Activated T-cell treated with anti-CD3 and anti-CD28 coated beads, Interleukin-2, amount 50 U/mL, for 24 hours (primary cell): Measurements from ENCODE around the gene SUFU.
A peak's percentile ranks its signal among the peaks of the same experiment; 100 is the strongest.
"Not testable (repeated sequence)": the region's sequence is repeated elsewhere in the genome, so short reads cannot be mapped to it uniquely, and the experiment has no call there.

Experiments
- DNase-seq: peaks from one replicate; pipeline ENCODE4 v3.0.0-alpha.2; 2020
- H3K27ac Mint-ChIP-seq: 2 replicates; pipeline ENCODE4 v1.8.0; 2020; ENCODE audit warnings: mild to moderate bottlenecking, mixed read lengths
- H3K27me3 Mint-ChIP-seq: 2 replicates; pipeline ENCODE4 v1.8.0; 2020; ENCODE audit warnings: mixed read lengths
- H3K36me3 Mint-ChIP-seq: 2 replicates; pipeline ENCODE4 v1.8.0; 2020; ENCODE audit warnings: low read depth, mixed read lengths
- H3K4me1 Mint-ChIP-seq: 2 replicates; pipeline ENCODE4 v1.8.0; 2020; ENCODE audit warnings: low read depth, mixed read lengths
- H3K4me3 Mint-ChIP-seq: 2 replicates; pipeline ENCODE4 v1.8.0; 2020; ENCODE audit warnings: mild to moderate bottlenecking, moderate library complexity, mixed read lengths
- H3K9me3 Mint-ChIP-seq: 2 replicates; pipeline ENCODE4 v1.8.0; 2020; ENCODE audit warnings: mixed read lengths

SUFU gene

DNA sequence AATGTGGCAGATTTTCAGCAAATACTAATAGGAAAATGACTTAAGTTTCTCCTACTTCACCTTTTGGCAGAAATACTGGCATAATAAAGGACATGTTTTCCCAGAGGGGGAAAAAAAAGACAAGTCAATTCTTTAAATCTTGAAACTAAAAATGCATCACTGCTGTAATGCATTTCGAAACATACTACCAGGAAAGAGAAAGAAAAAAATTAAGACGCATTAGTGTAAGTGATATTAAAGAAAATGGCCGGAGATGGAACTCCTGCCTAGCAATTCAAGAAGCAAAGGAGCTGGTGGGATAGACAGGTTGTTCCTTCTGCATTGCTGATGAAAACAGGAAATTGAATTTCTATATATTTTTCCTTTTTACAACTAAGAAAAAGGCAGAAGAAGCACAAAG is 4.4 kb upstream of the SUFU start:
- Mint-ChIP-seq H3K4me3 (no peak overlapping the region), H3K9me3 (no peaks in the 10 kb centered on the region), H3K27ac (no peak overlapping the region), H3K36me3 (peaks cover 25% of the 10 kb centered on the region), H3K4me1 (peaks cover 29% of the 10 kb centered on the region), H3K27me3 (no peaks in the 10 kb centered on the region)
- DNase-seq, result no peak

GRCh38 chr10:102500686-102501085 is 3.1 kb upstream of the SUFU start:
- H3K4me1 Mint-ChIP-seq, result peaks cover 38% of the 10 kb centered on the region

DNA sequence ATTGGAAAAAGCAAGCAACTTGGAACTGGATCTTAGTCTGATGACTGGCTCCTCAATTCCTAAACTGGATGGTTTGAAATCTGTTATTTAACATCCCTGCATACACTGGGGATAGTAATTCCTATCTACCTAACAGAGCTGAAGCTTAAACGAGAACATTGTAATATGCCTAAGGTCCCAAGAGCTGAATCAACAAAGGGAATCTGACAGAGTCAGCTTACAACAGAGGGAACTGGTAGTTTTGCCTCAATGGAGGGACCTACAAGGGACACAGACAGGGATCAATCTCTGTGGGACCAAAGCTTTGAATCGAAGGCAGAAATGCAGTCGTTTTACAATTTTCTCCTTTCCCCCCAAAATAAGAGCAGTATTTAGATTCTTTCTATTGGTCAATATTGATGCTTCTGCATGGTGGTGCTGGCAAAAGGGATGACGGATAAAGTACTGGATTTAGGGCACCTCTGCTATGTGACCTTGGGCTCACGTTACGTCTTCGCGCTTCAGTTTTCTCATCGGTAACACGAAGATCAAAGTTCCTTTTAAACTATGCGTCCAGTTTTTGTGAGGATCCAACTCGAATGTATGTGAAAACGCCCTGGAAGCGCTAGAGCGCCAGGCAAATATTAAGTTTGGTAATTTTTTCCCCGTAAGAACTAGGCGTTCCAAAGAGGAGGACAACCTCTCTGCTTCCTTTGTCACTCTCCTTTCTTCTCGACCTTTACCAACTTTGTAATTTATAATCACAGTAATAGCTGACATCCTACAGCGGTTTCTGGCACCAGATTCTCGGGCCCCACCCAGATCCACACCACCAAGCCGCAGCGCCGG is 2.4 kb upstream of the SUFU start:
- Mint-ChIP-seq H3K4me3 (no peak overlapping the region), H3K27me3 (no peaks in the 10 kb centered on the region), H3K27ac (no peak overlapping the region), H3K9me3 (no peaks in the 10 kb centered on the region), H3K4me1 (peaks cover 37% of the 10 kb centered on the region), H3K36me3 (peaks cover 27% of the 10 kb centered on the region)
- DNase-seq, result no peak

More at GRCh38 chr10:102500686-102501085, 3.1 kb upstream of the SUFU start:
- H3K36me3 Mint-ChIP-seq, result peaks cover 26% of the 10 kb centered on the region
- not testable (repeated sequence) for H3K27ac Mint-ChIP-seq, DNase-seq, H3K4me3 Mint-ChIP-seq, H3K9me3 Mint-ChIP-seq, H3K27me3 Mint-ChIP-seq

- no peaks in the 10 kb centered on the region for H3K27me3 Mint-ChIP-seq
- peaks cover 37% of the 10 kb centered on the region for H3K4me1 Mint-ChIP-seq
- peaks cover 31% of the 10 kb centered on the region for H3K36me3 Mint-ChIP-seq
- peak; percentile 98 for DNase-seq
- no peak overlapping the region for H3K27ac Mint-ChIP-seq
- no peaks in the 10 kb centered on the region for H3K9me3 Mint-ChIP-seq
- no peak overlapping the region for H3K4me3 Mint-ChIP-seq
These were observed 1.8 kb upstream of the SUFU start for GRCh38 chr10:102502029-102502336.

DNA sequence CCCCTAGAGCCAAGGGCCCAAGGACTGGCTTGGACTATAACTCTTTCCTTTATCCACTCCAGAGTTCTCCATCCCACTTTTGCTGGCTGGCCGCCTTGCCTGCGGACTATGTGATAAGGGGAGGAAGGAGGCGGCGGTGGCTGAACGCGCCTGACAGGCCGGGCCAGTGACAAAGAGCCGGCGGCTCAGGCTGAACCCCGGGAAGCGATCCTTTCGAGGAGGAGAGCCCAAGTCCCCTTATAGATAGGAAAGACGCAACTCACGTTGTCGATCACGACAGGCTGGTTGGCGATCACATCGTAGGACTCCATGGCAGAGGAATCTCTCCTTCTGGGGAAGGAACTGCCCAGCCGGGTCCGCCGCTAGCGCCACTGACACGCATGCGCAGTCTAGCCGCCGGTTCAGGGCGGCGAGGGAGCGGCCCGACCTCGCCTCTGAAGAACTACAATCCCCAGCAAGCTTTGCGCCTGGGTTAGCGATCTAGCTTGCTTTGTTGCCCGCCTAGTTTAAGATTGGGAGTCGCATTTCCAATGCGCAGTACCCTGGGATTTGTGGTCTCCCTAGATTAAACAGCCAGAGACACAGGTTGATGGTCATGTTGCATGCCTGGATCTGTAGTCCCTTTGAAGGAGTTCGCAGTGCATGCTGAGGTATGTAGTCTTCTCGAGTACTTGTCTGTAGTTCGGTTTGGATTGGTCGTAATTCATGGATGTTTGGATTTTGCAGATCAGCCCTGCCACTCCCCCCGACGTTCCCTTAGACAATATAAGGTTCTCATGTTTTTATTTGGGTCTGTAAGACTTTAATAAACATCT is 1.2 kb upstream of the SUFU start, which contains the start of gene ACTR1A:
Gene ACTR1A, minus strand, starts transcription at position 376 of the 815 bp plus-strand sequence. Its CDS starts 65 bp downstream, at position 311.
- Mint-ChIP-seq H3K9me3 (no peaks in the 10 kb centered on the region), H3K36me3 (peaks cover 32% of the 10 kb centered on the region), H3K27me3 (no peaks in the 10 kb centered on the region), H3K4me3 (no peak within 1 kb of the TSS), H3K27ac (no peak within 1 kb of the TSS), H3K4me1 (peaks cover 38% of the 10 kb centered on the region)
- peak; percentile 96 for DNase-seq

DNA sequence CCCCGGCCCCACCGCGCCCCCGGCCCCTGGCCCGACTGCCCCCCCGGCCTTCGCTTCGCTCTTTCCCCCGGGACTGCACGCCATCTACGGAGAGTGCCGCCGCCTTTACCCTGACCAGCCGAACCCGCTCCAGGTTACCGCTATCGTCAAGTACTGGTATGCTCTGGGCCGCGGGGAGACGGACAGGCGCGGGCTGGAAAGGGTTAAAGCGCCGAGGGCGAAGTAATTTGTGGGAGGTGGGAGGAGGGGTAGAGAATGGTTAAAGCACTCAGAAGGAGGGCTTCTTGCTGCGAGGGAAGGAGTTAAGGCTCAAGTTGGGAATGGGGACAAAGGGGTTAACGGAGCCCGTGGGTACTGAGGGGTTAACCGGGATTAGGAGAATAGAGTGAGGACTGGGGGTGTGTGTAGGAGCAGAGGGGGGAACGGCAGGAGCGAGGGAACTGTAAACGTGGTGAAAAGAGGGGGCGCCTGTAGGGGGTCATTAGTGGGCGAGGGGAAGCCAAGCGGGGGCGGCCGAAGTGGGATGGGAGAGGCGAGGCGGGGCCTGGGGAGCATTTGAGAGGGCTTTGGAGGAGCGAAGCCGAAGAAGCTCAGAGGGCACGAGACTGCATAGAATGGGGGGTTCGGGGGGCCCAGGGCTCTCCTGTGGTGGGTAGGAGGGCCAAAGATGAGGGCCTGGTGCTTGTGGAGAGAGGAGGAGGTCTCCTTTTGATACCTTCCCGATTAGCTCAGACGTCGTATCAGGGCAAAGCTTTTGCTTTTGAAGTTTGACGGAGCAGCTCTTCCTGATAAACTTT is 605 bp downstream of the SUFU start:
- H3K9me3 Mint-ChIP-seq, result no peaks in the 10 kb centered on the region
- H3K27ac Mint-ChIP-seq, result peak overlapping the region; percentile 89
- no peaks in the 10 kb centered on the region for H3K27me3 Mint-ChIP-seq
- peak; percentile 45 for DNase-seq
- H3K36me3 Mint-ChIP-seq, result peaks cover 29% of the 10 kb centered on the region
- peak overlapping the region; percentile 90 for H3K4me3 Mint-ChIP-seq
- H3K4me1 Mint-ChIP-seq, result peaks cover 31% of the 10 kb centered on the region

GRCh38 chr10:102504976-102505300 is 1.2 kb downstream of the SUFU start:
- no peak for DNase-seq
- H3K27me3 Mint-ChIP-seq, result no peaks in the 10 kb centered on the region
- no peaks in the 10 kb centered on the region for H3K9me3 Mint-ChIP-seq
- H3K4me3 Mint-ChIP-seq, result peak overlapping the region; percentile 90
- peaks cover 31% of the 10 kb centered on the region for H3K4me1 Mint-ChIP-seq
- peak overlapping the region; percentile 89 for H3K27ac Mint-ChIP-seq
- peaks cover 35% of the 10 kb centered on the region for H3K36me3 Mint-ChIP-seq

DNA sequence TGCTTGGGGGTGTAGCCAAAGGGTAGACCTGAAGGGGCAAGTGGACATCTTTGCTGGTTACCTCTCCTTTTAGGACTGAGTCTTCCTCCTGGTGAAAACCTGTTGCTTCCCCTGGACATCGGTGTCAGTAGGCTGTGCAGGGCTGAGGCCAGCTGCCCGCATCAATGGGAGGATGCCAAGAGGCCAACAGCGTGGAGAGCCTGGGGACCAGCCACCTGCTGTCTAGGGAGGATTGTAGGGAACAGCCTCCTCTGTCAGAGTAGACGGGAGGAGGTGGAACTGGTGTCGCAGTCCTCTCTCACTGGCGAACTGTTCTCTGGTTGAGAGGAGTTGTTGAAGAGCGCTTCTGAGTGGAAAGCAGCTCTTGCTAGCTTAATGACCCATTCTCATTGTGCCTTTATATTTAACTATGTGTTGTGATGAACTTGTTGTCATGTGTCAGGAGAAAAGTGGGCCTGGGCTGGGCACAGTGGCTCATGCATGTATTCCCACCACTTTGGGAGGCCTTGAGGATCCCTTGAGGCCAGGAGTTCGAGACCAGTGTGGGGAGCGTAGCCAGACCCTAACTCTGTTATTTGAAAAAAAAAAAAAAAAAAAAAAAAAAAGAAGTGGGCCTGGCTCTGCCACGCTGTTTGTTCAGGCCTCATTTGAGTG is 1.8 kb downstream of the SUFU start:
- H3K27ac Mint-ChIP-seq, result peak overlapping the region; percentile 34
- peak overlapping the region; percentile 90 for H3K4me3 Mint-ChIP-seq
- H3K4me1 Mint-ChIP-seq, result peaks cover 30% of the 10 kb centered on the region
- H3K36me3 Mint-ChIP-seq, result peaks cover 38% of the 10 kb centered on the region
- DNase-seq, result no peak
- no peaks in the 10 kb centered on the region for H3K9me3 Mint-ChIP-seq
- no peaks in the 10 kb centered on the region for H3K27me3 Mint-ChIP-seq

DNA sequence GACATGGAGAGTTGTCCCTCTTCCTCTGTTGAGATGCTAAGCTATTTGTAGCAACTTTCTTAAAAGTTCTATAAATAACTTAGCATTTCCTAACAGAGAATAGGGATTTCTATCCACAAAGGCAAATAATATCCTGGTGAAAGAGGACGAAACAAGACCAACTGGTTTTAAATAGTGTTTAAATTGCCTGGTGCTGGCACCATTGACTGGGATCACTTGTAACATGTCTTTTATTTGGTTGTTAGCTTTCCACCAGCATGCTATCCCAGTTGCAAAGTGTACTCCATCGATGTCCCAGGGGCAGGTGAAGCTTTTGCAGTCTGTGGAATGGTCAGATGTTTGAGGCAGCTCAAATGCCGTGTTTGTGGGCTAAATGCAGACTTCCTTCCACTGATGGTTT is 3.7 kb downstream of the SUFU start:
- no peak for DNase-seq
- H3K36me3 Mint-ChIP-seq, result peaks cover 52% of the 10 kb centered on the region
- peaks cover 40% of the 10 kb centered on the region for H3K4me1 Mint-ChIP-seq
- no peak overlapping the region for H3K4me3 Mint-ChIP-seq
- no peaks in the 10 kb centered on the region for H3K9me3 Mint-ChIP-seq
- no peak overlapping the region for H3K27ac Mint-ChIP-seq
- H3K27me3 Mint-ChIP-seq, result no peaks in the 10 kb centered on the region

DNA sequence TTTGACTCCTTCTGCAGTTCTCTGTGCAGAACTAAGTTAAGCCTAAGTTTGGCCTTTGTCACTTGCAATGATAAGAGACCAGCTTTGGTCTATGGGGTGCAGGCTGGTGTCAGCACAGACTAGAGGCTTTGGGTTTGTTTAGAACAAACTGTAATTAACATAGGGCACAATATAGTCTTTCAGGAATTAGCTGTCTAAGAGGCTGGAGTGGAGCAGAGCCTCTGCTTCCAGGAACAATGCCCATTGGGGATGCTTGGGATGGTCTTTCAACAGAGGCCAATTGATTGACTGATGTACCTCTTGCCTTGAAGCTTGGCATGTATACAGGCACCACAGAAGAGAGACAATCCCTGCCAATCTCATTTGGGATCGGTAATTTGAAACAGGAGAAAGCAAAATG is 4.7 kb downstream of the SUFU start:
- Mint-ChIP-seq H3K27me3 (no peaks in the 10 kb centered on the region), H3K27ac (peak overlapping the region; percentile 71), H3K9me3 (no peaks in the 10 kb centered on the region), H3K36me3 (peaks cover 60% of the 10 kb centered on the region), H3K4me3 (no peak overlapping the region), H3K4me1 (peaks cover 40% of the 10 kb centered on the region)
- no peak for DNase-seq

DNA sequence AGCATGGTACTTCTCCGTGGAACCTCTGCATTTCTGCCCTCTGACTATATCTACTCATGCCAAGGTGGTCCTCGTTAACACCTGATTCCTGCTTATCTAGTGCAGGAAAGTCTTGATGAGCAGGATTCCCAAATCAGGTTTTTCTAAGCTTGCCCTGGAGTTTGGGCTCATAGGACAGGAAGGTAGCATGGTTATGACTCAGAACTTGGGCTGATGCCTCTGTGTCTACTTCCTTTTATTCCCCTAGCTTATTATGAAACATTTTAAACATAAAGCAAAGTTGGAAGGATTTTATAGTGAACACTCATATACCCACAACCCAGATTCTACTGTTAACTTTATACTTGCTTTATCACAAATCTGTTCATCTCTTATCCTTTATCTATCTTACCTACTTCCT is 5.6 kb downstream of the SUFU start:
- Mint-ChIP-seq H3K4me3 (no peak overlapping the region), H3K4me1 (peaks cover 40% of the 10 kb centered on the region), H3K36me3 (peaks cover 61% of the 10 kb centered on the region), H3K27me3 (no peaks in the 10 kb centered on the region), H3K9me3 (no peaks in the 10 kb centered on the region), H3K27ac (peak overlapping the region; percentile 41)
- no peak for DNase-seq

- peaks cover 58% of the 10 kb centered on the region for H3K36me3 Mint-ChIP-seq
- peak overlapping the region; percentile 63 for H3K27ac Mint-ChIP-seq
- H3K27me3 Mint-ChIP-seq, result no peaks in the 10 kb centered on the region
- H3K4me3 Mint-ChIP-seq, result no peak overlapping the region
- H3K9me3 Mint-ChIP-seq, result no peaks in the 10 kb centered on the region
- H3K4me1 Mint-ChIP-seq, result peaks cover 28% of the 10 kb centered on the region
- DNase-seq, result no peak
These were observed 8.0 kb downstream of the SUFU start for GRCh38 chr10:102511583-102512274.

DNA sequence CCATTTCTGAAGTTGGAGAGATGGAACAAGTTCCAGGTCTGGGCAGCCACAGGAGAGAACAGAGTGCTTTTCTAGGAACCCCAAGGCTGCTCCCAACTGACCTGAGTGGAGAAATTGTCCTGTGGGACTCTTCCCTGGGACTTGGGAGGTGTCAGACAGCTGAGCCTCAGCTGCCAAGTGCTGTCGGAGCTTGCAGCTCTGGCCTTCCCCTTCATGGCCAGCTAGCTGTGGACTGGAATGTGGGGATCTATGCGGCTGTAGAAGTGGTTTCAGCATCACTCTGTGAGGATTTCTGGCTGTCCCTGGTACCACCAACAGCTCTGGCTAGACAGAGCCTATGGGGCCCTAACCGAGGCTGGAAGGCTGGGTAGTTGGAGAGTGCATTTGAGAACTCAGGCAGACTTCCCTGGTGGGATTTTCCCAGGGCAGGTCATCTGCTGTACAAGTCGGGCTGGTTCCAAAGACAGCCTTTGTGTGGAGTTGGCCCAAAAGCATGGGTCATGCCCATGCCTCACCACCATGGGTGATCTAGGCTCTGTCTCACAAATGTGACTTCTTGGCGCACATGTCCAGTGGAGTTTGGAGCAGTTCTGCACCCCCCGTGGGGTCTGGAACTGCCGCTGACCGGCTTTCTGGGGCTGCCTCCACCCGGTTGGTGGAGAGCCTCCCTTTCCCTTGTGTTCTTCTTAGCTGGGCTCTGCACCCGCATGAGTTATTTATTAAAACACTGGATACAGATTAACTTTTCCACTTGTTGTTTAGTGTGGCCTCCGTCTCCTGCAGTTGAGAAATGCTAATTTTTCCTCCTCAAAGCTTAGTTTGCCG is 10.9 kb downstream of the SUFU start:
- Mint-ChIP-seq H3K4me1 (peaks cover 11% of the 10 kb centered on the region), H3K36me3 (peaks cover 52% of the 10 kb centered on the region)

More for the DNA sequence above, 10.9 kb downstream of the SUFU start:
- Mint-ChIP-seq H3K27me3 (no peaks in the 10 kb centered on the region), H3K27ac (no peak overlapping the region), H3K4me3 (no peak overlapping the region), H3K9me3 (no peaks in the 10 kb centered on the region)
- DNase-seq, result no peak
